IMR-90 (cell line): ENCODE results near the gene CYP27B1.

Source experiments
- BHLHE40 ChIP-seq: fragments of 150-350 bp; IDR thresholded peaks from 2 replicates; pipeline ENCODE4 v1.6.1; 2016; ENCODE audit warnings: mild to moderate bottlenecking, low read depth, low read length
- CHD1 ChIP-seq: IDR thresholded peaks from 2 replicates; pipeline ENCODE4 v1.6.1; 2012; ENCODE audit warnings: low read depth, low read length, improper control_type of control experiment
- FOS ChIP-seq: fragments of 150-350 bp; IDR thresholded peaks from 2 replicates; pipeline ENCODE4 v1.6.1; 2016; ENCODE audit warnings: low read depth, low read length
- POLR2A ChIP-seq: IDR thresholded peaks from 2 replicates; pipeline ENCODE4 v1.6.1; 2012; ENCODE audit warnings: mild to moderate bottlenecking, low read depth, low read length
- RCOR1 ChIP-seq: IDR thresholded peaks from 2 replicates; pipeline ENCODE4 v1.6.1; 2012; ENCODE audit warnings: mild to moderate bottlenecking, low read length, improper control_type of control experiment; ENCODE audit not compliant: insufficient replicate concordance
- SMC3 ChIP-seq: fragments of 150-350 bp; IDR thresholded peaks from 2 replicates; pipeline ENCODE4 v1.6.1; 2016; ENCODE audit warnings: low read depth, mild to moderate bottlenecking, antibody characterized with exemption, low read length, moderate library complexity
- TF ChIP-seq, protein P1 (sequence below): fragments of 150-350 bp; IDR thresholded peaks from 2 replicates; pipeline ENCODE4 v1.6.1; 2017; ENCODE audit warnings: mild to moderate bottlenecking, antibody characterized with exemption, low read length, low read depth
- TF ChIP-seq, protein P2 (sequence below): conservative IDR thresholded peaks from 2 replicates; pipeline ENCODE4 v1.5.1; 2012; ENCODE audit warnings: mild to moderate bottlenecking, low read depth, low read length, improper control_type of control experiment
- TF ChIP-seq, protein P3 (sequence below): fragments of 150-350 bp; IDR thresholded peaks from 2 replicates; pipeline ENCODE4 v1.6.1; 2016; ENCODE audit warnings: low read depth, mild to moderate bottlenecking, low read length, moderate library complexity, borderline replicate concordance

DNA sequence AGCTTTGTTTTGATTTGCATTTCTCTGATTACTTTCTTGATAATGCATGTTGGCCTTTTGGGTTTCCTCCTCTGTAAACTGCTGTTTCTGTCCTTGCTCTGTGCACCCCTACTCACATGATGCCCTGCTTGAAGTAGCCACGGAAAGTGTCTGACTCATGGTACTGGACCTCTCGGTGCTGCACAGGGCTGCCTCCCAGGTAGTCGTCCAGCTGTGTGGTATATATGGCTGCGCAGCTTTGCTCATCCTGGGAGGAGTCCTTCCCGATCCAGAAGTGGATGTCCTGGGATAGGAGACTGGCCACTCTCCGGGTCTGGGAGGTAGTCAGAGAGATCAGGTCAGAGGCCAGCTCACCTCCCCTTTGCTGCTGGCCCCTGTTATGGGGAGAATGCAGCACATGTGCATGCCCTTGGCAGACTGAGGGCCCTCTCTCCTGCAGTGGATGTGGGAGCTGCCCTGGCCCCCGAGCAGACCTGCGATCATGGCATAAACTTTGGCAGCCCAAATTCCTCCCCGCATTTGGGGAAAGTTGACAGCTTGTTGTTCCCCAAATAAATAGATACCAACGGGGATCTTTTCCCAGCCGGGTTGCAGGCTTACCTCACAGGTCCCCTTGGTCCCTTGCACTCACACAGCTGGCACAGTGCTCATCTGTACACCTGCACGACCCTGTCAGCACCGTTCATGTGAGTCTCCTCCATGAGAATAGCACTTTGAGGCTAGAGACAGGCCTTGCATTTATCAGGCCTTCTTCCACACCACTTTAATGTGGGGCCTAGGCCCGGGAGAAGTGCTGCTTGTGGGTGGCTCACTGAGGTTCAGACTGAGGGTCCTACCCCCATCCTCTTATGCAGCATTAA lies 46.5 kb upstream of the CYP27B1 start:
- TF ChIP-seq, protein P1, sequence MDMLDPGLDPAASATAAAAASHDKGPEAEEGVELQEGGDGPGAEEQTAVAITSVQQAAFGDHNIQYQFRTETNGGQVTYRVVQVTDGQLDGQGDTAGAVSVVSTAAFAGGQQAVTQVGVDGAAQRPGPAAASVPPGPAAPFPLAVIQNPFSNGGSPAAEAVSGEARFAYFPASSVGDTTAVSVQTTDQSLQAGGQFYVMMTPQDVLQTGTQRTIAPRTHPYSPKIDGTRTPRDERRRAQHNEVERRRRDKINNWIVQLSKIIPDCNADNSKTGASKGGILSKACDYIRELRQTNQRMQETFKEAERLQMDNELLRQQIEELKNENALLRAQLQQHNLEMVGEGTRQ, result no peak
- TF ChIP-seq BHLHE40 (no peak), CHD1 (no peak), RCOR1 (no peak), POLR2A (no peak), FOS (no peak), SMC3 (no peak)
- TF ChIP-seq, protein P2, sequence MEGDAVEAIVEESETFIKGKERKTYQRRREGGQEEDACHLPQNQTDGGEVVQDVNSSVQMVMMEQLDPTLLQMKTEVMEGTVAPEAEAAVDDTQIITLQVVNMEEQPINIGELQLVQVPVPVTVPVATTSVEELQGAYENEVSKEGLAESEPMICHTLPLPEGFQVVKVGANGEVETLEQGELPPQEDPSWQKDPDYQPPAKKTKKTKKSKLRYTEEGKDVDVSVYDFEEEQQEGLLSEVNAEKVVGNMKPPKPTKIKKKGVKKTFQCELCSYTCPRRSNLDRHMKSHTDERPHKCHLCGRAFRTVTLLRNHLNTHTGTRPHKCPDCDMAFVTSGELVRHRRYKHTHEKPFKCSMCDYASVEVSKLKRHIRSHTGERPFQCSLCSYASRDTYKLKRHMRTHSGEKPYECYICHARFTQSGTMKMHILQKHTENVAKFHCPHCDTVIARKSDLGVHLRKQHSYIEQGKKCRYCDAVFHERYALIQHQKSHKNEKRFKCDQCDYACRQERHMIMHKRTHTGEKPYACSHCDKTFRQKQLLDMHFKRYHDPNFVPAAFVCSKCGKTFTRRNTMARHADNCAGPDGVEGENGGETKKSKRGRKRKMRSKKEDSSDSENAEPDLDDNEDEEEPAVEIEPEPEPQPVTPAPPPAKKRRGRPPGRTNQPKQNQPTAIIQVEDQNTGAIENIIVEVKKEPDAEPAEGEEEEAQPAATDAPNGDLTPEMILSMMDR, result no peak
- TF ChIP-seq, protein P3, sequence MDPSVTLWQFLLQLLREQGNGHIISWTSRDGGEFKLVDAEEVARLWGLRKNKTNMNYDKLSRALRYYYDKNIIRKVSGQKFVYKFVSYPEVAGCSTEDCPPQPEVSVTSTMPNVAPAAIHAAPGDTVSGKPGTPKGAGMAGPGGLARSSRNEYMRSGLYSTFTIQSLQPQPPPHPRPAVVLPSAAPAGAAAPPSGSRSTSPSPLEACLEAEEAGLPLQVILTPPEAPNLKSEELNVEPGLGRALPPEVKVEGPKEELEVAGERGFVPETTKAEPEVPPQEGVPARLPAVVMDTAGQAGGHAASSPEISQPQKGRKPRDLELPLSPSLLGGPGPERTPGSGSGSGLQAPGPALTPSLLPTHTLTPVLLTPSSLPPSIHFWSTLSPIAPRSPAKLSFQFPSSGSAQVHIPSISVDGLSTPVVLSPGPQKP, result no peak
